Gastroesophageal sphincter (tissue), 4 donors: ENCODE measurements around the gene ADH1B. TPM values are rescaled to one million over a fixed set of nuclear protein-coding genes. Genes with fewer than 3 reads are reported as not detected.

Source experiments
- ATAC-seq: fragments of 150-250 bp; one replicate; pipeline ENCODE4 v1.9.1; 2016; ENCODE audit warnings: mild to moderate bottlenecking, moderate library complexity
- H3K27ac ChIP-seq, 4 donors: fragments of 200-600 bp; sonication (generic) in 3 of 4; 1 replicate in 3 of 4; 2 replicates in 1 of 4; pipeline ENCODE4 v1.5.1; 2016 to 2019
- H3K27me3 ChIP-seq: fragments of 200-600 bp; sonication (generic); one replicate; pipeline ENCODE4 v1.5.1; 2019
- H3K36me3 ChIP-seq, 2 donors: fragments of 200-600 bp; sonication (generic); one replicate each; pipeline ENCODE4 v1.5.1; 2019; ENCODE audit warnings: control low read depth in 1 of 2
- H3K4me1 ChIP-seq, 3 donors: fragments of 200-600 bp; sonication (generic); 1 replicate in 2 of 3; 2 replicates in 1 of 3; pipeline ENCODE4 v1.5.1; 2016 to 2019; ENCODE audit warnings: control low read depth in 2 of 3
- H3K4me3 ChIP-seq, 2 donors: fragments of 200-600 bp; sonication (generic); one replicate each; pipeline ENCODE4 v1.5.1; 2019; ENCODE audit warnings: mild to moderate bottlenecking in 1 of 2, moderate library complexity in 1 of 2
- H3K9me3 ChIP-seq, 3 donors: fragments of 200-600 bp; sonication (generic); one replicate each; pipeline ENCODE4 v1.5.1; 2017 to 2019; ENCODE audit warnings: control low read depth in 2 of 3
- CTCF ChIP-seq, 4 experiments: fragments of 200-600 bp in 2 of 4; fragments of 450-650 bp in 2 of 4; sonication (generic) in 1 of 4; IDR thresholded peaks; one replicate each; pipeline ENCODE4 v1.5.1; 2017 to 2019; ENCODE audit warnings: antibody characterized with exemption in 4 of 4, mild to moderate bottlenecking in 2 of 4, moderate library complexity in 2 of 4
- EP300 ChIP-seq: sonication (generic); formaldehyde crosslinking; IDR thresholded peaks from one replicate; pipeline ENCODE4 v1.6.1; 2017; ENCODE audit warnings: antibody characterized with exemption, mild to moderate bottlenecking
- POLR2A ChIP-seq, 2 donors: fragments of 450-650 bp; IDR thresholded peaks; one replicate each; pipeline ENCODE4 v1.6.1; 2017; ENCODE audit warnings: antibody characterized with exemption in 2 of 2, mild to moderate bottlenecking in 2 of 2, moderate library complexity in 1 of 2
- POLR2AphosphoS5 ChIP-seq: sonication (generic); formaldehyde crosslinking; IDR thresholded peaks from one replicate; pipeline ENCODE4 v1.6.1; 2017; ENCODE audit warnings: antibody characterized with exemption
- WGBS, 2 donors: methylation state at CpG; one replicate each; pipeline ENCODE4 v1.1.5; 2018; ENCODE audit warnings: low coverage in 1 of 2; 5-methylcytosine and 5-hydroxymethylcytosine counted together
- total RNA-seq, 4 donors: library from RNA; depleted of rRNA; stranded (reverse); fragments of >200 nt; gene quantifications; one replicate each; pipeline ENCODE4 v1.1.0, GENCODE V29; 2016

Gene ADH1B
- total RNA-seq, 4 donors from 2014 or later, result 224 to 714 (median 463) TPM

GRCh38 chr4:99300934-99301333 lies 20.3 kb downstream of the ADH1B start:
- ATAC-seq, result peak; percentile 93
- Histone ChIP-seq H3K27ac (peak overlapping the region; percentile 79 to 98 (median 82)), H3K4me1 (peaks cover 10 to 18% (median 14%) of the 10 kb centered on the region in 3 donors), H3K36me3 (no peaks in the 10 kb centered on the region), H3K4me3 (no peak overlapping the region), H3K9me3 (no peaks in the 10 kb centered on the region), H3K27me3 (no peaks in the 10 kb centered on the region)
- TF ChIP-seq CTCF (IDR thresholded peaks at IDR 0.05) (no peak), EP300 (no peak), POLR2A (IDR thresholded peaks at IDR 0.05) (no peak), POLR2AphosphoS5 (peak; percentile 99)
- WGBS, 2 donors, result 12 to 17% methylated on average over 4 of the region's 4 CpGs

GRCh38 chr4:99293357-99293756 lies 27.8 kb downstream of the ADH1B start:
- H3K36me3 ChIP-seq, result peaks cover 0 to 4% of the 10 kb centered on the region in 2 donors
- no peaks in the 10 kb centered on the region for H3K4me1 ChIP-seq
- no peak for TF ChIP-seq POLR2AphosphoS5
- no peak for TF ChIP-seq EP300
- no peak for TF ChIP-seq CTCF (IDR thresholded peaks at IDR 0.05)
- no peak for TF ChIP-seq POLR2A (IDR thresholded peaks at IDR 0.05)
- H3K4me3 ChIP-seq, result no peak overlapping the region
- 69 to 80% methylated on average over 1 to 2 of the region's 5 CpGs for WGBS, 2 donors
- no peak for ATAC-seq
- H3K27me3 ChIP-seq, result no peaks in the 10 kb centered on the region
- H3K9me3 ChIP-seq, result peaks cover 0 to 4% (median 0%) of the 10 kb centered on the region in 3 donors
- H3K27ac ChIP-seq, result no peak overlapping the region

GRCh38 chr4:99290848-99291786 lies 30.1 kb downstream of the ADH1B start, which contains the start of gene ADH1A:
Gene ADH1A, minus strand, starts transcription at chr4:99290985. Its CDS starts 71 bp downstream, at chr4:99290914.
- H3K9me3 ChIP-seq, result peaks cover 0 to 4% (median 0%) of the 10 kb centered on the region in 3 donors
- H3K4me3 ChIP-seq, result no peak within 1 kb of the TSS
- no peak within 1 kb of the TSS for H3K27ac ChIP-seq
- peaks cover 0 to 4% of the 10 kb centered on the region in 2 donors for H3K36me3 ChIP-seq
- no peak for TF ChIP-seq POLR2A (IDR thresholded peaks at IDR 0.05)
- no peak for ATAC-seq
- no peaks in the 10 kb centered on the region for H3K4me1 ChIP-seq
- H3K27me3 ChIP-seq, result no peaks in the 10 kb centered on the region
- WGBS, 2 donors, result 67 to 79% methylated on average over 2 to 3 of the region's 3 CpGs

- Histone ChIP-seq H3K4me1 (peaks cover 0 to 6% (median 0%) of the 10 kb centered on the region in 3 donors), H3K4me3 (no peak overlapping the region), H3K27ac (no peak overlapping the region), H3K9me3 (no peaks in the 10 kb centered on the region), H3K27me3 (no peaks in the 10 kb centered on the region), H3K36me3 (no peaks in the 10 kb centered on the region)
- ATAC-seq, result no peak
- TF ChIP-seq CTCF (IDR thresholded peaks at IDR 0.05) (no peak), POLR2AphosphoS5 (no peak), POLR2A (IDR thresholded peaks at IDR 0.05) (no peak), EP300 (no peak)
Measured at GRCh38 chr4:99285387-99285786, 35.8 kb downstream of the ADH1B start.

DNA sequence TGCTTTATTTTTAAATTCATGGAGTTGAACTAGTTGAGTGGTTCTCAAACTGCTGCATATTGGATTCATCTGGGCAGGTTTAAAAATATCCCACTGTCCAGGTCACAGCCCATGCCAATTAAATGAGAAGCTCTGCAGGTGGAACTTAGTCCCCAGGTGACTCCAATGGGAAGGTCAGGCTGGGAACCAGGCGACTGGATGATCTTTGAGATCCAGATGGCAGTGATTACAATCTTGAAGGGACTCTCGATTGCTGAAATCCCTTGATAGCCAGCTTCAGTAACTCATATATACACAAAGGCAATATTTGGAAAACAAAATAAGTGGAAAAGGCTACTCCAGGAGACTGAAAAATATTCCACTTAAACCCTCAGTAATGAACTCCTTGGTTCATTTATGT lies 38.5 kb downstream of the ADH1B start:
- Histone ChIP-seq H3K27ac (no peak overlapping the region), H3K4me3 (no peak overlapping the region), H3K9me3 (no peaks in the 10 kb centered on the region), H3K27me3 (no peaks in the 10 kb centered on the region), H3K4me1 (peaks cover 0 to 6% (median 0%) of the 10 kb centered on the region in 3 donors), H3K36me3 (no peaks in the 10 kb centered on the region)
- WGBS, 2 donors, result 85 to 100% methylated on average over 2 of the region's 2 CpGs
- TF ChIP-seq POLR2AphosphoS5, result no peak
- no peak for TF ChIP-seq POLR2A (IDR thresholded peaks at IDR 0.05)
- TF ChIP-seq CTCF (IDR thresholded peaks at IDR 0.05), result no peak
- TF ChIP-seq EP300, result no peak
- no peak for ATAC-seq
